GM21529 (cell line): ENCODE results near the gene PRR23A.

Source experiments
- ATAC-seq: cut with Tn5 transposase; IDR thresholded peaks from one replicate; pipeline ENCODE4 v1.9.1; 2021; ENCODE audit not compliant: unreplicated experiment

Gene PRR23A

GRCh38 chr3:138974462-138974861 lies 31.6 kb downstream of the PRR23A start:
- ATAC-seq = no peak

DNA sequence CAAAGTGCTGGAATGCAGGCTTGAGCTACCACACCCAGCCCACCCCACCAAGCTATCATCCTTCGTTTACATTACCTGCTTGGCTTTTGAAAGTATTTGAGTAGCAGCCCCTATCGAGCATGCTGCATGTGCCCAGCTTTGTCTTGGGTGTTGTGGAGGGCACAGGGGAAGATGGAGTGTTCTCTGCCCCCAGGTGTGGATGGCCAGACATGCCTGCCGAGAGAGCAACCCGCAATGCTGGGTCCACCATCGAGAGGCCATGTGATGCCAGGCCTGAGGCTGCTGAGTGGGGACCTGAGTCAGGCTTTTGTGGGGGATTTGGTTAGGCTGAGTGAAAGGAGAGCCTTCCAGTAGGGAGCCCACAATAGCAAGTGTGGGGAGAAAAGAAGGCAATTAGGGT lies 33.1 kb downstream of the PRR23A start:
- no peak for ATAC-seq

GRCh38 chr3:138971766-138972320 lies 34.2 kb downstream of the PRR23A start:
- no peak for ATAC-seq

DNA sequence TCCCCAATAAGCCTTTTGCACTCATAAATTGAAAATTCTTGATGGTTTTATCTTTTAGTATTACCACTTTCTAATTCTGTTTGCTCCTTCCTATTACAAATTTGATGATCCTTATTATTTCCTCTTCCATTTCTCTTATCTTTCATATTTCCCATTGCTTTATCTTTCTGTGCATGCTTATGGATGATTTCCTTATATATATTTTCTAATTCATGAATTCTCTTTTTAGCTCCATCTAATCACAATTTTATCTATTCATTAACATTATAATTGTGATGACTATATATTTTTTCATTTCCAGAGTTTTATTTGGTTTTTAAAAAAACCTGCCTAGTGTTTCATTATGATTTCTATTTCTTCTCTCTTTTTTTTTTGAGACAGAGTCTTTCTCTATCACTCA lies 41.1 kb downstream of the PRR23A start:
- ATAC-seq = no peak

DNA sequence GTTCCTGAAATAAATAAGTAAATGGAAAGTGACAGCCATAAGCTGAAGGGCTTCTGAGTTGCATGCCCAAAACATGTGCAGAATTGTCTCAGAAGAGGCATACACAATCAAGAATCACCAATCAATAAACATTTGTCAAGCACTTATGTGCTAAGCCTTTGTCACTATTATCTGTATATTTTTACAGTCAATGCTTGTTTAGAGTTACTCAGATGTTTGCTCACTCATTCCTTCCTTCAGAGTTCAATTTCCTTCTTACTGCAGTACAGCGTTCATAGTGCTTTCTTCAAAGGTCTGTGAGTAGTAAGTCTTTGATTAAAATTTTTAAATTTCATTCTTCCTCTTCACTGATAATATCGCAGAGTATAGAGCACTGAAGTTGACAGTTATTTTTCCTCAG lies 41.8 kb downstream of the PRR23A start:
- ATAC-seq = no peak

DNA sequence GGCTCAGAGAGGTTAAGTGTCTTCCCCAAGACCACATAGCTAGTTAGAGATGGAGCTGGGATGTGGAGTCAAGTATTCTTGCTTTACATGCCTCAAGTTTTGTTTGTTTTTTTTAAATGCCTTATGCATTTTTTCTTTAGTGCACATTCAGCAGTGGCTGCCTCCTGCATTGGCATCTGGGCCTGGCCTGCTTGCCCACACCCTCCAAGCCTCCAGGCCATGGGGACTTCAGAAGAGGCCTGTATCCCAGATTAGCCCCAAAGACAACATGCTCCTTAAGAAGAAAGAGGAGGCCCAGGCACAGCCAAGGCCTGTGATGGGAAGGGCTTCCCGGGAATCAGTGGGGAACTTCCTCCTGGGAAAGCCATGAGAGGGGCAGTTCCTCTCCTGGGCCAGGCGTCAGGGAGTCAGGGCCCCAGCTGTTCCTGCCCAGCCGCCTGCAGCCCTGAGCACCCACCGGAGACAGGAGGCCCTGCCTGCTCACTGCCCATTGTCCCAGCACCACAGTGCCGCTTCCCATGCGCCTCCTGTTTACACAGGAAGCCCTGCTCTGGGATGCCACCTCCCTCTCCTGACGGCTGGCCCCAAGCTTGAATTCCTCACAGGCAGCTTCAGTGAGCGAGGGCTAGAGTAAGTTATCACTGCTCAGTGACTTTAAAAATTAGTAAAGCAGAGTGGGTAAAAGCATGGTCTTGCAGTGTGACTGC lies 43.1 kb downstream of the PRR23A start:
- no peak for ATAC-seq

- no peak for ATAC-seq
These were observed 45.6 kb downstream of the PRR23A start for GRCh38 chr3:138960417-138960852.
